ENCODE measurements around the gene SLC48A1.

The SLC48A1 gene

DNA sequence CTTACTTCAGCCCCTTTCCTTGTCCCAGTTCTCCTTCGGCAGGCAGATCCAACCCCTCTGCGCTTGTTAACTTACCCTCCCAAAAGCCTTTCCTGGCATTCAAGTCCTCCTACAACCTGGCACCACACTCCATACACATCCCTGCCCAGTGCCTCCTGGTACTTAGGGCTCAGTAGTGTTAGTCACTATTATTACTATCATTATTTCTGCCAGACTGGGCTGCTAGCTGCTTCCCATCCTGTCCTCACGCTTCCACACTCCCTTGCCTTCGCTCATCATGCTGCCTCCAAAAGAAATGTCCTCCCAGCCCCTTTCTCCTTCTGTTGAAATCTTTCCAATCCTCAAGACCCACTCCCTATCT is 48.3 kb downstream of the SLC48A1 start:
- DNase-seq, result no peak

DNA sequence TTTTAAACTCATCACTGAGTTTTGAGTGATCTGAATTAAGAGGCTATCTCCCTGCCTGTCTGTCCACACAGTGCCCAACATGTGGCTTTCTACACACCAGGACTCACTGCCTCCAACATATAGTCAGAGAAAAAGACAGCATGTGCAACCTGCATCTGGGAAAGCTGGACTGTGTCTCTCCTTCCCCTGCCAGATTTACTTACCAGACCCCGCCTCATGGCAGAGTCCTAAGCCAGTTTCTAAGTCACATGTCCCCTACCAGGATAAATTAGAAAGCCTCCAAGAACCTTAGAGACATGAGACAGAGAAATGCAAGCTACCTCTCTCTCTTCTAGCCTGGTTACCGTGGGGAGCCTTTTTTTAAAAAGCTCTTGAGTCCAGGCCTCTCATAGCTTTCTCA is 49.4 kb downstream of the SLC48A1 start:
- DNase-seq, result no peak

DNA sequence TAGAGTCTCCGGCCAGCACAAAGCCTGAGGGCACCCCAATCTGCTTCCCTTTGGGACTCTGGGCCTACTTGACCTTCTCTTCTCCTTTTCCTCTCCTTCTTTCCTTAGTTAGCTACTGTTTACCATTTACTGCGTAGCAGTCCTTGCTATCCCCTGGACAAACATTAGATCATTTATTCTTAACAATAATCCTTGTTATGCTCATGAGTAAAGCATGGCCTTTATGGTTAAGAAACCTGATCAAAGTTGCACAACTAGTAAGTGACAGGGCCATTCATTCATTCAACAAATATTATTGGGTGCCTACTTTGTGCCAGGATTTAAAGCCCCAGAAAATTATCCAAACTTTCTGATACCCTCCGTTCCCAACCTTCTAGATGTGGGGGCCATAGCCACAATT is 49.8 kb downstream of the SLC48A1 start:
- DNase-seq, result no peak

DNA sequence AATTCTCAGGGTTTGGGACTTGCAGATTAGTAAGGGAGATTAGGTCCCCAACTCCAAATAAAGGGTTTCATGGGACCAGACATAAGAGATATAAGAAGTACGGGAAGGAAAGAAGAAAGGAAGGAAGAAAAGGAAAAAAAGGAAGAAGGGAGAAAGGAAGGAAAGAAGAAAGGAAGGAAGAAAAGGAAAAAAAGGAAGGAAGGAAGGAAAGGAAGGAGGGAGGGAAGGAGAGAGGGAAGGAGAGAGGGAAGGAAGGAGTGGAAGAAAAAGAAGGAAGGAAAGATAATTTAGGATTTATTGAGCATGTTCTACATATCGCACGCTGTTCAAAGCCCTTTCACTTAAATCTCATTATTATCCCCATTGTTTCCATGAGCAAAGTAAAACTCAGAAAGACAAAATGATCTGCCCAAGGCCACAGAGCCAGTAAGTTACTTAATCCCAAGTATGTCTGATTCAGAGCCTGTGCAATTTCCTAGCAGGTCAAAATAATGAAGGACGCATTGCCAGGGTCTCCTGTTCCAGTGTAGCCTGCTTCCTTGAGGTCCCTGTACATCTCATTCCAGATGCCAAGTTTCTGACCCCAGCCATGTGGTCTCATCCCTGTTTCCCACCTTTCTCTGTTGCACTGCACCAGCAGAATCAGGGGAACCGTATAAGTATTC is 50.5 kb downstream of the SLC48A1 start:
- DNase-seq, result no peak

DNA sequence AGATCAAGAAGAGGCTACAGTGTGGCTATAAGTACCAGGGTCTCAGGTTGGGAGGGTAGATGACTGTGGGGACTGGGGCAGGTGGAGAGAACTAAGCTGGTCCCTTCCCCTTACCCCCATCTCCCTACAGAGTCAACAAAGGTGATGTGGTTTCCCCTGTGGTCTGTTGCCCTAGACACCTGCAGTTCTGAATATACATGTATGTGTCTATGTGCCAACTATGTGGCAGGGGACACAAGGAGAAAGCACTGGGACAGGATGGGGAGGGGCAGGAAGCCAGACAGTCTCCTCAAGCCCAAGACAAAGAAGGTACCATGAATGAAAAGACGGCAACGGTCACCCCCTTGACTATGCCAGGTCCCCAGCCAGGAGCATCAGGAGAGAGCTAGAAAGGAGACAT is 51.2 kb downstream of the SLC48A1 start:
- no peak for DNase-seq

DNA sequence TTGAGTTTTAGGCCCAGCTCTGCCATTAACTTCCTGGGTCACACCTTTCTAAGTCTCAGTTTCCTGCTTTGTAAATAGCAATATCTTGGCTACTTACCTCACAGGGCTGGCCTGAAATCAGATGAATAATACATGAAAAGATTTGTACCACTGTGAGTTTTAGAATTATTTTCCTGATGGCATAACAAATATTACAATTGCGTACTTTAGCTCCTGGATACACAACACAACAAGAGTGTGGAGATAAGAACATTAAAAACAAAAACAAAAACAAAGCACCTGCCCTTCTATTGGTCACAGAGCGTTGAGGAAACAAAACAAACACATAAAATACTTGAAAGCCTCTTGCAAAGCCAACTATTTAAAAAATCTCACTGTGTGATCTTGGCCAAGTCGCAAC is 51.6 kb downstream of the SLC48A1 start:
- no peak for DNase-seq

DNA sequence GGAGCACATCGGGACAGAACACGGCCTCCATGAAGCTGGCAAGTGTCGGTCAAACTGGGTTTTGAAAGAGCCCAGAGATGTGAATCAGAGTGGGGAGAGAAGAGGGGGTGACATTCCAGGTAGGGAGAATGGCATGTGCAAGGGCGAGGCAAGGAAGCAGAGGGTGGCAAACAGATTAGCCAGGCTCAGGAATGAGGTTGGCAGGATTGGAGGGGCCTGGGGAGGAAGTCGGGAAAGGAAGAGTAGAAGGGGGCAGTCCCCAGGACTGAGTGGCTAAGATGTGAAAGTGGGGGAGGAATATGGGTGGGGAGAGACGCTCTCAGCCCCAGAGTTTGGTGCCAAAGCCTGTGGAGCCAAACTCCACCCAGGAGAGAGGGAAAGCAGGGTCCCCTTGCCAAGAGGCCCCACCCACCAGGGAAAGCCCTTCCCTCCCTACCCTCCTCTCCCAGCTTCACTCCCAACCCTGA is 52.2 kb downstream of the SLC48A1 start:
- DNase-seq, result no peak

DNA sequence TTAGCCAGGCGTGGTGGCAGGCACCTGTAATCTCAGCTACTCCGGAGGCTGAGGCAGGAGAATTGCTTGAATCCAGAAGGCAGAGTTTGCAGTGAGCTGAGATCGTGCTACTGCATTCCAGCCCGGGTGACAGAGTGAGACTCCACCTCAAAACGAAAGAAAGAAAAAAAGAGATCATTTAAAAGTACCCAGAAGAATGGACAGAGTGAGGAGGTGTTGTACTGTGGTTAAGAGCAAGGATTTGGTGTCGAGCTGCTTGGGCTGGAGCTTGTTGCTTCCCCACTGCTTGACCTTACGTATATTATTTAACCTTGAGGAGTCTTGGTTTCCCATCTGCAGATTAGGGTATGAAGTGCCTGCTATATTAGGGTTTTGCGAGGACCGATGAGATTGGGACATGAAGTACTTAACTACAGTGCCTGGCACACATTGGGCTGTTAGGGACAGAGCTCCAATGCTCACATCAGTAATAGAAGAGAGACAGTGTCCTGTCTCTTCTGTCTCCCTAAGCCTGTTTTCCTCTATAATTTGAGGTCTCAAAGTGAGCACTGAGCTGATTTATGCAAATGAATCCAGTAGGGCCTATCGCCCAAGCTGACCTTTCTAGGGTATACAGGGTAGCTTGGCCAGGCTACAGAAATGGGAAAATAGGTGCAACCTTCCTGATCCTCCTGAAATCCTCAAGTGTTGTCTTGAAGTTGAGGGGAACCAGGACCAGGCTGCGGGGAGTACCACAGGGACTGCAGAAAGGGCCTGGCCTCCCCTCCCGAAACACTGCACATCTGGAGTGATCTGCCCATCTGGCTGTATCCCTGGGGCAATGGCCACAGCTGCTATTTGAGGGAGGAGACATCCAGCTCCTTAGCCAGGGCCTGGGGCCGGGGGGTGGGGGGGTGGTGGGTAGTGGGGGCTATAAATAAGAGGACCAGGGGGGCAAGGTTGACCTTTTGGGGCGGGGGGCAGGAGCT is 55.3 kb downstream of the SLC48A1 start:
- no peak for DNase-seq

DNA sequence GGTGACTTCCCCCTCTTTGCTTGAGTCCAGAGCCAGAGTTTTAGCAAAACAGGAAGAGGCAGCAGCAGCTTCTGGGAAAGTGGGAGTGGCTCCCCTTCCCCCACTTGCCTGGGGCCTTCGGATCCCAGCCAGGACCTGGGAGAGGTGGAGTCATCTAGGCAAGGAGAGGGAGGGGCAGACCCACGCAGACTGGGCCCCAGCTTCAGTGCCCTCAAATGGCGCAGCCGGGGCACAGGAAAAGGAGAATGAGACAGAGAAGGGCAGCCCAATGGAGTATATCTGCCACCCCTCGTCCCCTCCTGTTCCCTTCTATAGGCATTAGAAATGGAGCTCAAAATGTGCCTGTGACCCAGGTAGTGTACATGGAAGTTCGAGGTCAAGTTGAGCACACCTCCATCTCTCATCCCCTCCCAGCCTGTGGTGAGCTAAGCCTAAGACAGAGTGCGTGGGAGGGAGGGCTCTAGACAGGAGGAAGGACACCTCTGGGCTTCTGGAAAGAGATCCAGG is 56.0 kb downstream of the SLC48A1 start:
- no peak for DNase-seq

DNA sequence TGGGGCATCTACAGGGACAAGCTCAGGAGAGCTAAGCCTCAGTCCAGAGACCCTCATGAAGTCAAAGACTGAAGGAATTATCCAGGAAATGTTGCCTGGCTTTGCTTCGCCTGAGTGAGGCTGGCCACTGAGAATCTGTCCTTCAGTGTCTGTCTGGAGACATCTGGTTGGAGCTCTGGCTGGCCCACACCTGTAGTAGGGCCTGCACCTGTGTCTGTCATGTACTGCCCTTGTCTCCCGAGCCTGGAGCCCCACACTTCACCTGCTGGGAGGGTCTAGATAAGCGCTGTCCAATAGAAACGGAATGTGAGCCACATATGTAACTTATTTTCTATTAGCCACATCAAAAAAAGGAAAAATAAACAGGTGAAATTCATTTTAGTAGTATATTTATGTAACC is 56.5 kb downstream of the SLC48A1 start:
- DNase-seq, result no peak

All from anterior cingulate cortex (tissue), 58 donors.